T-helper 1 cell treated with Interleukin-12 subunit alpha and Interleukin-12 subunit beta and Interleukin-4 antibody, amounts not matched to agents 30 ng/mL and 1 ng/mL, for 36 hours (primary cell): ENCODE data around the gene CDC42EP3. TPM values are rescaled to one million over a fixed set of nuclear protein-coding genes. Genes with fewer than 3 reads are reported as not detected.

Experiments used
- intact Hi-C: fragments of 100-400 bp; cut with micrococcal nuclease; formaldehyde crosslinking; loops from one replicate; pipeline ENCODE4 v1.15.1; 2024
- total RNA-seq: library from RNA; stranded (reverse); gene quantifications from 2 replicates; pipeline ENCODE4 v1.2.3, GENCODE V29; 2022

CDC42EP3 gene
- total RNA-seq, 1 donor from 2014 or later: 15.9 TPM

- intact Hi-C loops: loop anchor here (1.0 kb wide), 1 partner anchor 8 kb away; no protein-coding TSS in a partner anchor
Measured at GRCh38 chr2:37656512-37657423, 14.7 kb downstream of the CDC42EP3 start.

GRCh38 chr2:37654932-37655841, 16.3 kb downstream of the CDC42EP3 start:
- intact Hi-C loops: no loop called here

GRCh38 chr2:37654419-37654818, 17.0 kb downstream of the CDC42EP3 start:
- intact Hi-C loops: no loop called here

- intact Hi-C loops: no loop called here
Measured at GRCh38 chr2:37653805-37654378, 17.6 kb downstream of the CDC42EP3 start.

- intact Hi-C loops: no loop called here
Measured at GRCh38 chr2:37653093-37653492, 18.3 kb downstream of the CDC42EP3 start.

- intact Hi-C loops: no loop called here
Measured at GRCh38 chr2:37652199-37652640, 19.2 kb downstream of the CDC42EP3 start.

GRCh38 chr2:37650548-37651093, 20.8 kb downstream of the CDC42EP3 start:
- intact Hi-C loops: no loop called here

- intact Hi-C loops: no loop called here
Measured at GRCh38 chr2:37649518-37649917, 21.9 kb downstream of the CDC42EP3 start.

GRCh38 chr2:37648331-37649011, 23.0 kb downstream of the CDC42EP3 start:
- intact Hi-C loops: loop anchor here (1.0 kb wide), 1 partner anchor 8 kb away; no protein-coding TSS in a partner anchor

GRCh38 chr2:37647971-37648330, 23.5 kb downstream of the CDC42EP3 start:
- intact Hi-C loops: loop anchor here (1.0 kb wide), 1 partner anchor 8 kb away; no protein-coding TSS in a partner anchor

- intact Hi-C loops: loop anchor here (1.0 kb wide), 1 partner anchor 11 kb away; no protein-coding TSS in a partner anchor
Measured at GRCh38 chr2:37645836-37646235, 25.6 kb downstream of the CDC42EP3 start.

- intact Hi-C loops: loop anchor here (1.0 kb wide), 1 partner anchor 10 kb away; no protein-coding TSS in a partner anchor
Measured at GRCh38 chr2:37645362-37645761, 26.1 kb downstream of the CDC42EP3 start.

GRCh38 chr2:37644191-37644590, 27.3 kb downstream of the CDC42EP3 start:
- intact Hi-C loops: no loop called here

- intact Hi-C loops: no loop called here
Measured at GRCh38 chr2:37643730-37644078, 27.7 kb downstream of the CDC42EP3 start.

GRCh38 chr2:37642907-37643729, 28.3 kb downstream of the CDC42EP3 start:
- intact Hi-C loops: no loop called here

- intact Hi-C loops: no loop called here
Measured at GRCh38 chr2:37641582-37642171, 29.8 kb downstream of the CDC42EP3 start.

GRCh38 chr2:37639631-37640030, 31.8 kb downstream of the CDC42EP3 start:
- intact Hi-C loops: loop anchor here (5.0 kb wide), 1 partner anchor 102 kb away; no protein-coding TSS in a partner anchor

- intact Hi-C loops: loop anchor here (5.0 kb wide), 1 partner anchor 102 kb away; no protein-coding TSS in a partner anchor
Measured at GRCh38 chr2:37638973-37639372, 32.5 kb downstream of the CDC42EP3 start.

GRCh38 chr2:37637985-37638384, 33.5 kb downstream of the CDC42EP3 start:
- intact Hi-C loops: loop anchor here (5.0 kb wide), 1 partner anchor 101 kb away; no protein-coding TSS in a partner anchor
